ENCODE data around the gene PARD3B. TPM values are rescaled to one million over a fixed set of nuclear protein-coding genes. Genes with fewer than 3 reads are reported as not detected.

Gene PARD3B
- total RNA-seq, 1 experiment from 2014 or later = 10.1 TPM

GRCh38 chr2:205637779-205638503 is 1092.7 kb downstream of the PARD3B start:
- CTCF ChIA-PET = no interaction called here
- no peak for TF ChIP-seq CTCF (IDR thresholded peaks at IDR 0.05; ENCODE audit: unreplicated experiment)
- peaks cover 16% of the 10 kb centered on the region for H3K27me3 Mint-ChIP-seq (ENCODE audit: unreplicated experiment)
- no peaks in the 10 kb centered on the region for H3K36me3 Mint-ChIP-seq (ENCODE audit: insufficient read depth, unreplicated experiment)
- H3K4me1 Mint-ChIP-seq (ENCODE audit: low read depth, unreplicated experiment) = no peaks in the 10 kb centered on the region
- no peak for DNase-seq
- H3K27ac Mint-ChIP-seq (ENCODE audit: unreplicated experiment) = no peak overlapping the region
- no peak overlapping the region for H3K4me3 Mint-ChIP-seq (ENCODE audit: low read depth, unreplicated experiment)
- intact Hi-C loops (cut with micrococcal nuclease; ENCODE audit: unreplicated experiment) = no loop called here
- no TSS peak for BruUV-seq (replicated peaks)
- H3K9me3 Mint-ChIP-seq (ENCODE audit: low read depth, unreplicated experiment) = no peaks in the 10 kb centered on the region

DNA sequence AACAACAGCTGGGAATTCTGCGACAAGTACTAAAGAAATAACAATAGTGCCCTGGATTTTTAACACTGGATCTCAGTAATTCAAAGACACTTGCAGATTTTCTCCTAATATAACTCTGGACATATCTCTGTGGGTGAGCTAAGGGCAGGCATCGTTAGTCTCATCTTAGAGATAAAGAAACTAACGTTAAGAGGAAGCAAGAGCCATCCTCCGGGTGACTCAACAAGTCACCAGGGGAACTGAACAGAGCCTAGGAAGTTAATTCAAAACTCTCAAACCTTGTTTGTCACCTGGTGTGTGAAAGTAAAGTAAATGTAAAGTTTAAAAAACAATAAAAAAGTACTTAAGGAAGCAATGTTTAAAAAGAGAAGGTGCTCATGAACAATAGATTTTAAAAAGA is 1095.4 kb downstream of the PARD3B start:
- no TSS peak for BruUV-seq (replicated peaks)
- no peak for TF ChIP-seq CTCF (IDR thresholded peaks at IDR 0.05; ENCODE audit: unreplicated experiment)
- H3K36me3 Mint-ChIP-seq (ENCODE audit: insufficient read depth, unreplicated experiment) = no peaks in the 10 kb centered on the region
- no peaks in the 10 kb centered on the region for H3K9me3 Mint-ChIP-seq (ENCODE audit: low read depth, unreplicated experiment)
- intact Hi-C loops (cut with micrococcal nuclease; ENCODE audit: unreplicated experiment) = no loop called here
- H3K27ac Mint-ChIP-seq (ENCODE audit: unreplicated experiment) = no peak overlapping the region
- CTCF ChIA-PET = interaction anchor here (0.7 kb wide), 1 partner anchor 15 kb away, joined by 3 read pairs; no protein-coding TSS in a partner anchor
- H3K4me1 Mint-ChIP-seq (ENCODE audit: low read depth, unreplicated experiment) = no peaks in the 10 kb centered on the region
- no peak overlapping the region for H3K4me3 Mint-ChIP-seq (ENCODE audit: low read depth, unreplicated experiment)
- H3K27me3 Mint-ChIP-seq (ENCODE audit: unreplicated experiment) = peaks cover 16% of the 10 kb centered on the region
- no peak for DNase-seq

DNA sequence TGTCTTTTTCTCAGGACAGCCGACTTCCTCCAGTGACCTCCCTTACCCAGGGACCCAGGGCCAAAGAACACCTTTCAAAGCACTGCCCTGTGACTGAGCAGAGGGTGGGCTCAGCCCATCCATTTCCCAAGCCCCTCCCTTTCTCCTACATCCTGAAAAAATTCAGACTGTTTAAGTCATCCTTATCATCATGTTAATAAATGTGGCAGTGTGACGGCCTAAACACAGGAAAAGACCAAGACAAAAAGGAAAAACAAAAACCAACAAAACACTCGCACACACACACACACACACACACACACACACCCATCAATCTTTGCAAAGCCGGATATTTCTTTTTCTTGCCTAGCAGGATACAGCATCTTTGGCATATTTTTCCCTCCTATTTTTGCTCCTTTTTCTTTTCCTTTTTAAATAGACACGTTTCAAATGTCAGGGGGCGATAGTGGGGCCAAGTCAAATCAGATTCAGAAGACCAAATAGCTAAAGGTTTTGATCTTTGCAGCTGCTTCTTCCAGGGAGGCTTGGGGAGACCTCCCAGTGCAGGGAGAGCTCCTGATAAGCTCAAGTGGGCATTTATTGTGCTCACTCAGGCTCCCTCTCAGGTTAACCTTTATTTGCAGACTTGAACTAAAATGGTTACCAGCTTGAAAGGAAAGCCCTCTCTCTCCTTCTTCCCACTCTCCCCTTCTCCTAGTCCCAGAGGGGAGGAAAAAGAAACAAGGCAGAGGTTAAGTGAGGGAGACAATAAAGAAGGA is 1097.5 kb downstream of the PARD3B start:
- no peak overlapping the region for H3K4me3 Mint-ChIP-seq (ENCODE audit: low read depth, unreplicated experiment)
- no peaks in the 10 kb centered on the region for H3K9me3 Mint-ChIP-seq (ENCODE audit: low read depth, unreplicated experiment)
- H3K36me3 Mint-ChIP-seq (ENCODE audit: insufficient read depth, unreplicated experiment) = no peaks in the 10 kb centered on the region
- BruUV-seq (replicated peaks) = no TSS peak
- peaks cover 5% of the 10 kb centered on the region for H3K27me3 Mint-ChIP-seq (ENCODE audit: unreplicated experiment)
- no peak for TF ChIP-seq CTCF (IDR thresholded peaks at IDR 0.05; ENCODE audit: unreplicated experiment)
- H3K27ac Mint-ChIP-seq (ENCODE audit: unreplicated experiment) = no peak overlapping the region
- DNase-seq = no peak
- intact Hi-C loops (cut with micrococcal nuclease; ENCODE audit: unreplicated experiment) = no loop called here
- H3K4me1 Mint-ChIP-seq (ENCODE audit: low read depth, unreplicated experiment) = peaks cover 10% of the 10 kb centered on the region
- CTCF ChIA-PET = no interaction called here

GRCh38 chr2:205643391-205643885 is 1098.2 kb downstream of the PARD3B start:
- Mint-ChIP-seq H3K4me3 (ENCODE audit: low read depth, unreplicated experiment) (no peak overlapping the region), H3K27me3 (ENCODE audit: unreplicated experiment) (no peaks in the 10 kb centered on the region), H3K9me3 (ENCODE audit: low read depth, unreplicated experiment) (no peaks in the 10 kb centered on the region), H3K36me3 (ENCODE audit: insufficient read depth, unreplicated experiment) (no peaks in the 10 kb centered on the region), H3K4me1 (ENCODE audit: low read depth, unreplicated experiment) (peaks cover 10% of the 10 kb centered on the region), H3K27ac (ENCODE audit: unreplicated experiment) (no peak overlapping the region)
- intact Hi-C loops (cut with micrococcal nuclease; ENCODE audit: unreplicated experiment) = no loop called here
- BruUV-seq (replicated peaks) = no TSS peak
- no peak for DNase-seq
- CTCF ChIA-PET = no interaction called here
- no peak for TF ChIP-seq CTCF (IDR thresholded peaks at IDR 0.05; ENCODE audit: unreplicated experiment)
